Left colon (tissue), 2 donors: ENCODE data around the gene CD226. TPM values are rescaled to one million over a fixed set of nuclear protein-coding genes. Genes with fewer than 3 reads are reported as not detected.
"Not testable (repeated sequence)": the region's sequence is repeated elsewhere in the genome, so short reads cannot be mapped to it uniquely, and the experiment has no call there.

ENCODE experiments used
- ATAC-seq: fragments of 200-7000 bp; cut with Tn5 transposase; one replicate; pipeline ENCODE4 v1.9.1; 2020; ENCODE audit warnings: mild to moderate bottlenecking, moderate library complexity
- DNase-seq, 2 donors: peaks; one replicate each; pipeline ENCODE4 v3.0.0-alpha.2; 2020
- intact Hi-C, 2 donors: fragments of 100-400 bp; cut with DNase I in 1 of 2; cut with micrococcal nuclease in 1 of 2; formaldehyde crosslinking; loops; one replicate each; pipeline versions ENCODE4 v1.11.2 to v1.14.0; 2022; cut with DNase I, micrococcal nuclease
- total RNA-seq, 2 donors: library from RNA; stranded (reverse); fragmentation: NEBNext Ultra II Directional; extraction: Animal tissue kit (Norgen Biotek cat#: 25700); gene quantifications; one replicate each; pipeline ENCODE4 v1.2.1, GENCODE V29; 2021
- donor health status: DM: no; HTN: no; CAD: no.
- donor health status: DM: yes; HTN: yes; CAD: no.

The CD226 gene
- total RNA-seq, 2 donors from 2014 or later: 1.0 to 1.3 TPM

- DNase-seq: no peak
- no peak for ATAC-seq
- intact Hi-C loops: no loop called here
Measured at GRCh38 chr18:69934601-69935265, 12.9 kb downstream of the CD226 start.

- intact Hi-C loops: no loop called here
- no peak for DNase-seq
- ATAC-seq: no peak
Measured at GRCh38 chr18:69929041-69929774, 18.5 kb downstream of the CD226 start.

DNA sequence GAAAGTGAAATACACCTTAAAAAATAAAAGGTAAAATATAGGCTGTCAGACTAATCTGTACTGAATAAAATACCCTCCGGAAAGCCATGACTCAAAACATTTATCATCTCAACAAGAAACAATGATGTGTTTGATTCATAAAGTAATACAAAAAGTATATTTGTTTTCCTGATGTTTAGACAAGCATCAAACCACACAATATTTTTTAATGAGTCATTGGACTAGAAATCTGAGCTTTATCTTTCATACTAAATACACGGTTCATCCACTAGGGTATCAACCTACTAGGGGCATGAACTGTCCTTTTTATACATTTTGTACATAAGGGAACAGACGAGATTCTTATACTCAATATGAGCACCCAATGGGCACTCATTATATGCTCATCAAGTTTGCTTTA, 31.3 kb downstream of the CD226 start:
- ATAC-seq: no peak
- DNase-seq: no peak
- intact Hi-C loops: no loop called here

DNA sequence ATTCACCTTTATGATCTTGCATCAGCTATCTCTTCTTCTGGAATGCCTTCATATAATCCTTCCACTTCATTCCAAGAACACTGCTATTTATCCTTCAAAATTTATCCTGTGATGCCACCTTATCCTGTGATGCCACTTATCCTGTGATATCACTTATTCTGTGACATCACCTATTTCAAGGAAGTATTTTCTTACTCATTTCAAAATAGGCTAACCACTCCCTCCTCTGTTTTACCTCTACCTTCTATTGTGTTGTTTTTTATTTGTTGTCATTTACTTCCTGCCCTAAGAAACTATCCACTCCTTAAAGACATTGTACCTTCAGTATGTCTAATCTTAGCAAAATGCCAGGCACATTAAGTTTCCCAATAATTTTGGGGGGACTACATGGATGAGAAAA, 38.8 kb downstream of the CD226 start:
- ATAC-seq (no peak), DNase-seq (no peak)
- intact Hi-C loops: no loop called here

DNA sequence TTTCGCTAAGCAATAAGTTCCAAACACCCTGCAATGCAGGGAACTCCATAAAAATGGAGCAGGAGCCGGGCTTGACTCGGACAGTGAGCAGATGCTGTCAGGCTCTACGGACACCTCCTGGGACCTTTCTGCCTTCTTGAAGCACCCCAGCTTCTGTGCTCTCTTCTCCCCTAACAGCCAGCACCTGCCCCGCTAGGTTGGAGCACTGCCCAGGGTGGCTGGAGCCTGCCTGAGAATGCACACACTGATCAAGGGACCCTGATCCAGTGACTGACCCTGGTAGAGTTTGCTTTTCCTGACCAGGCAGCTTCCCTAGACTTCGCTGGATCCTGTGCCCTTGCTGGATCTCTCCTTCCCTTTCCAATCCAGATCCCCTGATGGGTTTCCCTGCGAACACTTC, 40.9 kb downstream of the CD226 start:
- intact Hi-C loops: no loop called here
- DNase-seq (no peak), ATAC-seq (no peak)

GRCh38 chr18:69900941-69901340, 46.7 kb downstream of the CD226 start:
- intact Hi-C loops: no loop called here
- ATAC-seq: no peak
- no peak for DNase-seq

DNA sequence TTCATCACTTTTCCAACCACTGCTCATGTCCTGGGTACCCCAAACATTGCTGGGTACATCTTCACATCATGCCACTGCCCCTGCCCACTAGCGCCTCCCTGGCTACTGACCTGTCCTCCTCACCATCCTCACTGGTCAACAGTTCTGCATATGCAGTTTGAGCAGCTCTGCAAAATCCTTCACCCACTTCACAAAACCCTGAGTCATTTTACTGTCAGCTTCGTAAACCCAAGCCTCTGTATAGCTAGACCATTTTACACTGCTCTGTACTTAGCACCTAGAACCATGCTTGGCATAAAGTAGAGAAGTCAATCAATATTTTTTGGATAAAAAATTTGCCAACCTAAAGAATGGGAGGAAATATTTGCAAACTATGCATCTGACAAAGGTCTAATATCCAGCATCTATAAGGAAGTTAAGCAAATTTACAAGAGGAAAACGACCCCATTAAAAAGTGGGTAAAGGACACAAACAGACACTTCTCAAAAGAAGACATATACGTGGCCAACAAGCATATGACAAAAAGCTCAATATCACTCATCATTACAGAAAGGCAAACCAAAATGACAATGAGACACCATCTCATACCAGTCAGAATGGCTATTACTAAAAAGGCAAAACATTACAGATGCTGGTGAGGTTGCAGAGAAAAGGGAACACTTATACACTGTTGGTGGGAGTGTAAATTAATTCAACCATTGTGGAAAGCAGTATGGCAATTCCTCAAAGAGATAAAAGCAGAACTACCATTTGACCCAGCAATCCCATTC, 48.3 kb downstream of the CD226 start:
- intact Hi-C loops, DNase-seq, ATAC-seq: not testable (repeated sequence)

GRCh38 chr18:69898241-69898861, 49.3 kb downstream of the CD226 start:
- no peak for ATAC-seq
- intact Hi-C loops: no loop called here
- no peak for DNase-seq

GRCh38 chr18:69897397-69898108, 50.1 kb downstream of the CD226 start:
- DNase-seq (no peak), ATAC-seq (no peak)
- intact Hi-C loops: no loop called here

DNA sequence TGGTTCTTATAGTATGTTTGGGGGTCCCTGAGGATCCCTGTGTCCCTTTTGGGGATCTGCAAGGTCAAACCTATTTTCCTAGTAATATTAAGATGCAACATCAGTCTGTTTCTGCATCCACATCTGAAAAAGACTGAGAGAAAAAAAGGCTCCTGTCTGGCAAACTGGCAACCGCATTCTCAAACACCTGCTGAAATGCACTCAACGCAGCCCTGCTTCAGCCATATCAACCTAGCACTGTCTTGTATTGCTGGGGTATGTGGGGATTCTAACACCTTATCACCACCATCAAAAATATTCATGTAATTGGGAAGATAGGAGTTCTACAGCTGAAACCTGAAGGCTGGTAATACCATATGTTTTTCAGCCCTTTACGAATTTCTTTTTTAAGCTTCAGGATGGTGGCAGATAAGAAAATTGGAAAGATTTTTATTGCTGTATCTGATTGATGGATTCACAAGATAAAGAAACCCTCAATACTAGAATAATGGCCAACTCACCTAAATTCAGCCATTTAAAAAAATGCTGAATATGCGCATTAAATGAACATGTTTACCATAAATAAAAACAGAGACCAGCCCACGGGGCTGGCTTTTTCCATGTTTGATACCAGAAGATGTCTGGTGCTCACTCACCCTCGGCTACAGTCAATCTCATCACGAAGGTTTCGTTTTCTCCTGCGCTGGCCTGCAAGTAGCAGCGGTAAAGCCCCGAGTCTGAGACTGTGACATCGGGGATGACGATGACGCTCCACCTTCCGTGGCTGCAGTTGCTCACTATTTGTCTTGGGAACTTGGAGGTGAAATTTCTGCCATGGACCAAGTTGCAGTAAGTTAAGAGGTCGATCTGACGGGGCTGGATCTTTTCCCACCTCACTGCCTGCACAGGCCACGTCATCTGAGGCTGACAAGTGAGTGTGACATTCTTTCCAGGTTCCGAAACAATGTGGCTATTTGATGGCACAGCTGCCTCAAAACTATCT, 52.3 kb downstream of the CD226 start:
- ATAC-seq: no peak
- intact Hi-C loops: no loop called here
- no peak for DNase-seq

DNA sequence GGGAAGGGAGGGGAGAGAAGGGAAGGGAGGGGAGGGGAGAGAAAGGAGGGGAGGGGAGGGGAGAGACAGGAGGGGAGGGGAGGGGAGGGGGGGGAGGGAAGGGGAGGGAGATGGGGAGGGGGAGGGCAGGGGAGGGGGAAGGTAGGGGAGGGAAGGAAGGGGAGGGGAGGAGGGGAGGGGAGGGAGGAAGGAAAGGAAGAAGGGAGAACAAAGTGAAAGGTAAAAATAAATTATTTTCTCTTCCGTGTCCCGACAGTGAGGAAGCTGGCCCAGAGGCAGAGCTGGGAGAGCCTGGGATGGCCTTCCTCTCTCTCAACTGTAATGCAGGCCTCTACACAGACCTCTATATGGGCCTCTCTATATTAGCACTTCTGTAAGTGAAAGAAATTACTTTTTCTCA, 53.2 kb downstream of the CD226 start:
- DNase-seq (no peak), ATAC-seq (no peak)
- intact Hi-C loops: no loop called here

- no peak for ATAC-seq
- intact Hi-C loops: no loop called here
Measured at GRCh38 chr18:69890558-69890957, 57.1 kb downstream of the CD226 start.

DNA sequence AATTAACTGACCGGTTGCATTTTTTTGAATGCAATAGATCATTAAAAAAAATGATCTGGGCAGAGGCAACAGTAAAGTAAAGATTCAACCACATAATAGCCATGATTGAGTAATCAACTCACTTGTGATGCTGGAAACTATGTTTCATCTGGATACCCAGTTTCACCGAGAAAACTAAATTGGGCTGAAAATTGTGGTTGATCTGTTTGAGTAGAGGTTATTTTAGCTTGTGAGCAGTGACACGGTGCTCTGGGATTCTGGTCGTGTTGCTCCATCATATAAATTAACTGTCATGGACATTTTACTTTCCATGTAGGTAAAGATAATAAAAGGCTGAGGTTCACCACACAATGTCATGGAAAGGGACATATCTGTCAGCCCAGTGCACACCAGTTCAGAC, 58.7 kb downstream of the CD226 start:
- ATAC-seq: no peak
- DNase-seq: no peak
- intact Hi-C loops: no loop called here

More at GRCh38 chr18:69890558-69890957, 57.1 kb downstream of the CD226 start:
- DNase-seq: no peak

- intact Hi-C loops: no loop called here
- DNase-seq (no peak), ATAC-seq (no peak)
Measured at GRCh38 chr18:69887256-69887655, 60.4 kb downstream of the CD226 start.

GRCh38 chr18:69885841-69886531, 61.7 kb downstream of the CD226 start:
- intact Hi-C loops: no loop called here
- ATAC-seq (no peak), DNase-seq (no peak)

DNA sequence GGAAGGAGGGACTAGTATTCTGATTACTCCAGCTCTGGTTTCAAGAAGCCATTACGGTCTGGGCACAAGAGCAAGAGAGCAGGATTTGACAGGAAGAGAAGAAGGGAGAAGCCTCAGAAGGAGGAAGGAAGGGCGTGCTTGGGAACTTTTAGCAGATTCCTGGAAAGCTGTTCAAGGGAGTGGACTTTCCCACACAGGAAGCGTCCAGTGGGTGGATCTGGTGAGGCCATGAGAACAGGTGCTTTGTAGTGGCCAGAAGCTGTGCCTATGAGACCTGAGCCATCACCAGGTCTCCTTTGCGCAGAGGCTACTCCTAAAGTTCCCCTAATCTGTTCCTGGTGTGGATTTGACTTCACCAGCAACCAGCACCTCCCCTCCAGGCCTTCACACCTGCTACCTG, 62.3 kb downstream of the CD226 start:
- DNase-seq (no peak), ATAC-seq (no peak)
- intact Hi-C loops: no loop called here

DNA sequence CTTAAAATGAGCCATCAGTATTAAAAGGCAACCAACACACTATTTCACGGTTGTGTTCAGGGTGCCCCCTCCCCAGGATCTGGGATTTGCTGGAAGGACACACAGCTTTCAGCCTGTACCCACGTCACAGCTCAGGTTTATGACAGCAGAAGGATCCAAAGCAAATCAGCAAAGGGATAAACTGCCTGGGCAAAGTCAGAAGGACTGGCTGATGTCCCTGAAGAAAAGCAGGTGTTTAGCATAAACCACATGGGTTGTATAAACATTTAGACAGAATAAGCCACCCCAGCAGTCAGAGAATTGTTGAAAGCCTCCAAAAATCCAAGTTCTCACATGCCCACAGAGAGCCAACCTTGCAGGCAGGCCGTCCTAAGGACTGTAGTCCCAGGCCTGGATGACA, 63.9 kb downstream of the CD226 start:
- DNase-seq: no peak
- ATAC-seq: no peak
- intact Hi-C loops: no loop called here
